PC-3 (cell line): ENCODE data around the gene NOC2L. TPM values are rescaled to one million over a fixed set of nuclear protein-coding genes. Genes with fewer than 3 reads are reported as not detected.

Source experiments
- ATAC-seq: fragments of 200-7000 bp; cut with Tn5 transposase; 2 replicates; pipeline ENCODE4 v1.9.1; 2020; ENCODE audit warnings: mild to moderate bottlenecking, moderate library complexity
- BruUV-seq: library from RNA; stranded (reverse); fragments of 400-500 nt; replicated peaks from 2 replicates; lab custom pipeline; 2021; lab: Mats Ljungman, UMichigan
- CTCF ChIA-PET: fragments of 300-600 bp; sonication (Branson Sonifier 250); formaldehyde crosslinking; loops from one replicate; lab custom pipeline; 2022; ENCODE audit warnings: antibody characterized with exemption; lab: Charles Lee
- POLR2A ChIA-PET: fragments of 300-600 bp; sonication (Branson Sonifier 250); formaldehyde crosslinking; loops from one replicate; lab custom pipeline; 2022; ENCODE audit warnings: antibody characterized with exemption; ENCODE audit not compliant: unreplicated experiment; lab: Charles Lee
- DNase-seq: peaks from one replicate; pipeline ENCODE4 v3.0.0-alpha.2; 2015
- H2AFZ ChIP-seq: fragments of 300-600 bp; sonication (generic); 2 replicates; pipeline ENCODE4 v1.6.0; 2016; ENCODE audit warnings: antibody characterized with exemption, low read length
- H3F3A ChIP-seq: fragments of 300-600 bp; sonication (generic); one replicate; pipeline ENCODE4 v1.6.0; 2017; ENCODE audit warnings: antibody characterized with exemption, low read length, control low read depth, mild to moderate bottlenecking; ENCODE audit not compliant: unreplicated experiment
- H3K27ac ChIP-seq: fragments of 300-600 bp; sonication (generic); 2 replicates; pipeline ENCODE4 v1.5.1; 2016; ENCODE audit warnings: mild to moderate bottlenecking, low read length
- H3K27me3 ChIP-seq: fragments of 300-600 bp; sonication (generic); 2 replicates; pipeline ENCODE4 v1.6.1; 2016; ENCODE audit warnings: low read length, mixed read lengths
- H3K36me3 ChIP-seq: fragments of 300-600 bp; sonication (generic); 2 replicates; pipeline ENCODE4 v1.6.1; 2016; ENCODE audit warnings: low read depth, mixed run types, low read length, mixed read lengths
- H3K4me1 ChIP-seq: fragments of 300-600 bp; sonication (generic); 2 replicates; pipeline ENCODE4 v1.5.1; 2016; ENCODE audit warnings: low read length; ENCODE audit not compliant: insufficient read depth
- H3K4me2 ChIP-seq: fragments of 300-600 bp; sonication (generic); 2 replicates; pipeline ENCODE4 v1.6.0; 2016; ENCODE audit warnings: low read length
- H3K4me3 ChIP-seq: fragments of 300-600 bp; sonication (generic); 2 replicates; pipeline ENCODE4 v1.5.1; 2016; ENCODE audit warnings: mild to moderate bottlenecking, low read length, mixed read lengths
- H3K79me2 ChIP-seq: fragments of 300-600 bp; sonication (generic); 2 replicates; pipeline ENCODE4 v1.6.1; 2017; ENCODE audit warnings: low read length, mixed read lengths
- H3K9ac ChIP-seq: fragments of 300-600 bp; sonication (generic); 2 replicates; pipeline ENCODE4 v1.6.0; 2016; ENCODE audit warnings: mild to moderate bottlenecking, low read length
- H3K9me2 ChIP-seq: fragments of 300-600 bp; sonication (generic); replicated peaks from 2 replicates; pipeline ENCODE4 v1.6.1; 2016; ENCODE audit warnings: mixed run types, low read length, mixed read lengths
- H3K9me3 ChIP-seq: fragments of 300-600 bp; sonication (generic); 2 replicates; pipeline ENCODE4 v1.6.1; 2016; ENCODE audit warnings: low read length, mixed read lengths
- H4K20me1 ChIP-seq: fragments of 300-600 bp; sonication (generic); 2 replicates; pipeline ENCODE4 v1.6.1; 2016; ENCODE audit warnings: low read length, mixed read lengths
- EZH2 ChIP-seq: fragments of 300-600 bp; sonication (generic); IDR thresholded peaks from one replicate; pipeline ENCODE4 v1.6.1; 2017; ENCODE audit warnings: antibody characterized with exemption, mild to moderate bottlenecking, low read length; ENCODE audit not compliant: unreplicated experiment
- EZH2phosphoT487 ChIP-seq: fragments of 300-600 bp; sonication (generic); IDR thresholded peaks from 2 replicates; pipeline ENCODE4 v1.6.1; 2018; ENCODE audit warnings: mild to moderate bottlenecking, antibody characterized with exemption, low read length, borderline replicate concordance
- intact Hi-C: fragments of 100-400 bp; cut with micrococcal nuclease; formaldehyde crosslinking; loops from 2 replicates; pipeline ENCODE4 v1.9.0; 2023
- total RNA-seq: library from RNA; depleted of rRNA; stranded (reverse); fragments of >200 nt; gene quantifications from 2 replicates; pipeline ENCODE4 v1.2.3, GENCODE V29; 2014
- TF ChIP-seq, protein P1 (sequence below): fragments of 300-600 bp; sonication (generic); conservative IDR thresholded peaks from 2 replicates; pipeline ENCODE4 v1.5.1; 2017; ENCODE audit warnings: antibody characterized with exemption, low read depth, mild to moderate bottlenecking, low read length

Gene NOC2L
- total RNA-seq, 1 experiment from 2014 or later: 262 TPM

DNA sequence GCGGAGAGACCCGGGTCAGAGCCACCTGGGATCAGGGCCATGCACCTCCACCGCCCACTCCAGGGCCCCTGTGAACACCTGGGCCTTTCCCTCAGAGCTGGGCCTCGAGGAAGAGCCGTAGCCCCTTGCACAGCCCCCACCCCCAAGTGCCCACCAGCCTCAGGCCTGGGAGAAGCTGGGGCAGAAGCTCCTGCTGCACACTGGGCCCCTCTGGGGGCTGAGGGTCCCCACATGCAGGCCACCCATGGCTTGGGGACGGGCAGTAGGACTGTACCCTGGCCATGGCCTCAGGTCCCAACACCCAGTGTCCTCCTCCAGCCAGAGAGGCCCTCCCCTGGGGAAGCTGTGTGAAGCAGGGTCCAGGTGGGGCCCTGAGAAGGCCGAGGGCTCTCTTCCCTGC is 6.5 kb downstream of the NOC2L start:
- H3K27ac ChIP-seq: no peak overlapping the region
- POLR2A ChIA-PET: no interaction called here
- no peak for ATAC-seq
- H3K9me2 ChIP-seq: no peaks in the 10 kb centered on the region
- no peak for DNase-seq
- peaks cover 55% of the 10 kb centered on the region for H3K36me3 ChIP-seq
- no peak overlapping the region for H3K4me3 ChIP-seq
- peaks cover 23% of the 10 kb centered on the region for H3K79me2 ChIP-seq
- no TSS peak for BruUV-seq
- H3K9me3 ChIP-seq: no peaks in the 10 kb centered on the region
- no peak overlapping the region for H3K4me2 ChIP-seq
- no peaks in the 10 kb centered on the region for H3K27me3 ChIP-seq
- H4K20me1 ChIP-seq: peaks cover 5% of the 10 kb centered on the region; the same call in 1 of the 2 replicates
- H3K4me1 ChIP-seq: peaks cover 6% of the 10 kb centered on the region
- H2AFZ ChIP-seq: no peak overlapping the region
- CTCF ChIA-PET: no interaction called here
- intact Hi-C loops: no loop called here
- no peaks in the 10 kb centered on the region for H3F3A ChIP-seq
- H3K9ac ChIP-seq: no peak overlapping the region
- TF ChIP-seq EZH2 (no peak), EZH2phosphoT487 (no peak)
- TF ChIP-seq, protein P1, sequence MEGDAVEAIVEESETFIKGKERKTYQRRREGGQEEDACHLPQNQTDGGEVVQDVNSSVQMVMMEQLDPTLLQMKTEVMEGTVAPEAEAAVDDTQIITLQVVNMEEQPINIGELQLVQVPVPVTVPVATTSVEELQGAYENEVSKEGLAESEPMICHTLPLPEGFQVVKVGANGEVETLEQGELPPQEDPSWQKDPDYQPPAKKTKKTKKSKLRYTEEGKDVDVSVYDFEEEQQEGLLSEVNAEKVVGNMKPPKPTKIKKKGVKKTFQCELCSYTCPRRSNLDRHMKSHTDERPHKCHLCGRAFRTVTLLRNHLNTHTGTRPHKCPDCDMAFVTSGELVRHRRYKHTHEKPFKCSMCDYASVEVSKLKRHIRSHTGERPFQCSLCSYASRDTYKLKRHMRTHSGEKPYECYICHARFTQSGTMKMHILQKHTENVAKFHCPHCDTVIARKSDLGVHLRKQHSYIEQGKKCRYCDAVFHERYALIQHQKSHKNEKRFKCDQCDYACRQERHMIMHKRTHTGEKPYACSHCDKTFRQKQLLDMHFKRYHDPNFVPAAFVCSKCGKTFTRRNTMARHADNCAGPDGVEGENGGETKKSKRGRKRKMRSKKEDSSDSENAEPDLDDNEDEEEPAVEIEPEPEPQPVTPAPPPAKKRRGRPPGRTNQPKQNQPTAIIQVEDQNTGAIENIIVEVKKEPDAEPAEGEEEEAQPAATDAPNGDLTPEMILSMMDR: no peak

- Histone ChIP-seq H3K27ac (no peak overlapping the region), H3K4me2 (no peak overlapping the region), H3K9me2 (no peaks in the 10 kb centered on the region), H3F3A (no peaks in the 10 kb centered on the region), H3K27me3 (no peaks in the 10 kb centered on the region), H4K20me1 (peaks cover 2% of the 10 kb centered on the region; the same call in 1 of the 2 replicates), H3K4me3 (no peak overlapping the region), H3K9me3 (no peaks in the 10 kb centered on the region), H3K79me2 (peaks cover 19% of the 10 kb centered on the region), H3K4me1 (0 out of 2 replicates have a peak, but pooled peaks cover 2% of the 10 kb centered on the region), H3K9ac (no peak overlapping the region), H3K36me3 (peaks cover 59% of the 10 kb centered on the region), H2AFZ (no peak overlapping the region)
- ChIA-PET POLR2A (no interaction called here), CTCF (no interaction called here)
- intact Hi-C loops: no loop called here
- ATAC-seq: no peak
- DNase-seq: no peak
- no TSS peak for BruUV-seq
- TF ChIP-seq EZH2phosphoT487: no peak
- TF ChIP-seq EZH2: no peak
- TF ChIP-seq, protein P1: no peak
Measured at GRCh38 chr1:952201-952600, 6.9 kb downstream of the NOC2L start.

GRCh38 chr1:951364-951763 is 7.7 kb downstream of the NOC2L start:
- Histone ChIP-seq H2AFZ (no peak overlapping the region), H3K4me1 (no peaks in the 10 kb centered on the region), H3F3A (no peaks in the 10 kb centered on the region), H3K9me2 (no peaks in the 10 kb centered on the region), H3K36me3 (peaks cover 58% of the 10 kb centered on the region), H4K20me1 (no peaks in the 10 kb centered on the region), H3K27me3 (no peaks in the 10 kb centered on the region), H3K9ac (no peak overlapping the region), H3K4me2 (no peak overlapping the region), H3K79me2 (peaks cover 11% of the 10 kb centered on the region; the same call in 1 of the 2 replicates), H3K4me3 (no peak overlapping the region), H3K9me3 (no peaks in the 10 kb centered on the region), H3K27ac (no peak overlapping the region)
- ChIA-PET POLR2A (no interaction called here), CTCF (no interaction called here)
- no peak for TF ChIP-seq EZH2phosphoT487
- TF ChIP-seq, protein P1: peak; percentile 59
- intact Hi-C loops: no loop called here
- DNase-seq: no peak
- BruUV-seq: no TSS peak
- no peak for ATAC-seq
